ENCODE data around the gene PTPRN2.

Gene PTPRN2

GRCh38 chr7:157758468-157759245, 829.0 kb downstream of the PTPRN2 start:
- TF ChIP-seq POLR2A (IDR thresholded peaks at IDR 0.05; ENCODE audit: extremely low read depth, insufficient read length) (no peak), CTCF (IDR thresholded peaks at IDR 0.05; ENCODE audit: low read depth, low read length) (no peak), MAX (IDR thresholded peaks at IDR 0.05; ENCODE audit: low read depth, low read length) (no peak), MYC (IDR thresholded peaks at IDR 0.05; ENCODE audit: low read depth, low read length) (no peak)
- DNase-seq (ENCODE audit: low read depth), result no peak
- no peak overlapping the region for H3K4me3 ChIP-seq (ENCODE audit: low read depth, low read length)

GRCh38 chr7:157757776-157758467, 829.7 kb downstream of the PTPRN2 start:
- no peak for DNase-seq (ENCODE audit: low read depth)
- TF ChIP-seq MYC (IDR thresholded peaks at IDR 0.05; ENCODE audit: low read depth, low read length), result no peak
- no peak for TF ChIP-seq CTCF (IDR thresholded peaks at IDR 0.05; ENCODE audit: low read depth, low read length)
- TF ChIP-seq POLR2A (IDR thresholded peaks at IDR 0.05; ENCODE audit: extremely low read depth, insufficient read length), result no peak
- no peak for TF ChIP-seq MAX (IDR thresholded peaks at IDR 0.05; ENCODE audit: low read depth, low read length)
- H3K4me3 ChIP-seq (ENCODE audit: low read depth, low read length), result no peak overlapping the region

GRCh38 chr7:157757211-157757610, 830.4 kb downstream of the PTPRN2 start:
- H3K4me3 ChIP-seq (ENCODE audit: low read depth, low read length), result no peak overlapping the region
- TF ChIP-seq POLR2A (IDR thresholded peaks at IDR 0.05; ENCODE audit: extremely low read depth, insufficient read length) (no peak), MYC (IDR thresholded peaks at IDR 0.05; ENCODE audit: low read depth, low read length) (no peak), MAX (IDR thresholded peaks at IDR 0.05; ENCODE audit: low read depth, low read length) (no peak)
- DNase-seq (ENCODE audit: low read depth), result no peak

GRCh38 chr7:157755741-157756140, 831.9 kb downstream of the PTPRN2 start:
- H3K4me3 ChIP-seq (ENCODE audit: low read depth, low read length), result no peak overlapping the region
- TF ChIP-seq MYC (IDR thresholded peaks at IDR 0.05; ENCODE audit: low read depth, low read length) (no peak), POLR2A (IDR thresholded peaks at IDR 0.05; ENCODE audit: extremely low read depth, insufficient read length) (no peak), CTCF (IDR thresholded peaks at IDR 0.05; ENCODE audit: low read depth, low read length) (no peak), MAX (IDR thresholded peaks at IDR 0.05; ENCODE audit: low read depth, low read length) (no peak)
- no peak for DNase-seq (ENCODE audit: low read depth)

- no peak for TF ChIP-seq CTCF (IDR thresholded peaks at IDR 0.05; ENCODE audit: low read depth, low read length)
- no peak for TF ChIP-seq MAX (IDR thresholded peaks at IDR 0.05; ENCODE audit: low read depth, low read length)
- no peak for TF ChIP-seq MYC (IDR thresholded peaks at IDR 0.05; ENCODE audit: low read depth, low read length)
- TF ChIP-seq POLR2A (IDR thresholded peaks at IDR 0.05; ENCODE audit: extremely low read depth, insufficient read length), result no peak
- DNase-seq (ENCODE audit: low read depth), result no peak
- no peak overlapping the region for H3K4me3 ChIP-seq (ENCODE audit: low read depth, low read length)
Observed at GRCh38 chr7:157754416-157754790, 833.2 kb downstream of the PTPRN2 start.
